Stimulated activated CD4-positive, alpha-beta T cell treated with anti-CD3 and anti-CD28 coated beads, Interleukin-4, amount 100 ng/mL, for 1 hour (primary cell): ENCODE measurements around the gene FAM193A.
A peak's percentile ranks its signal among the peaks of the same experiment; 100 is the strongest.
"Not testable (repeated sequence)": the region's sequence is repeated elsewhere in the genome, so short reads cannot be mapped to it uniquely, and the experiment has no call there.

Experiments
- DNase-seq: peaks from one replicate; pipeline ENCODE4 v3.0.0-alpha.2; 2020

Gene FAM193A

GRCh38 chr4:2732526-2732925 lies 196.1 kb downstream of the FAM193A start:
- DNase-seq = no peak

- DNase-seq = no peak
Observed at GRCh38 chr4:2733001-2733843, 196.8 kb downstream of the FAM193A start.

GRCh38 chr4:2733844-2734574 lies 197.6 kb downstream of the FAM193A start:
- DNase-seq = no peak

GRCh38 chr4:2734612-2735011 lies 198.2 kb downstream of the FAM193A start:
- DNase-seq = no peak

GRCh38 chr4:2735869-2736268 lies 199.4 kb downstream of the FAM193A start:
- DNase-seq = no peak

GRCh38 chr4:2738296-2738695 lies 201.8 kb downstream of the FAM193A start:
- not testable (repeated sequence) for DNase-seq

- no peak for DNase-seq
Observed at GRCh38 chr4:2741626-2742025, 205.2 kb downstream of the FAM193A start.

- DNase-seq = no peak
Observed at GRCh38 chr4:2742081-2742822, 205.8 kb downstream of the FAM193A start.

- no peak for DNase-seq
Observed at GRCh38 chr4:2742823-2743517, 206.5 kb downstream of the FAM193A start.

- DNase-seq = no peak
Observed at GRCh38 chr4:2743518-2744445, 207.3 kb downstream of the FAM193A start.

GRCh38 chr4:2744576-2745270 lies 208.3 kb downstream of the FAM193A start:
- DNase-seq = no peak

GRCh38 chr4:2745516-2745915 lies 209.1 kb downstream of the FAM193A start:
- DNase-seq = no peak

GRCh38 chr4:2745981-2746806 lies 209.7 kb downstream of the FAM193A start:
- peak; percentile 94 for DNase-seq

GRCh38 chr4:2746891-2747695 lies 210.6 kb downstream of the FAM193A start:
- no peak for DNase-seq

GRCh38 chr4:2750719-2751605 lies 214.5 kb downstream of the FAM193A start:
- DNase-seq = no peak

GRCh38 chr4:2753436-2753835 lies 217.0 kb downstream of the FAM193A start:
- DNase-seq = no peak

GRCh38 chr4:2754848-2755819 lies 218.7 kb downstream of the FAM193A start:
- no peak for DNase-seq
